ENCODE measurements around the gene EFHC2.
"Not testable (repeated sequence)": the region's sequence is repeated elsewhere in the genome, so short reads cannot be mapped to it uniquely, and the experiment has no call there.

DNA sequence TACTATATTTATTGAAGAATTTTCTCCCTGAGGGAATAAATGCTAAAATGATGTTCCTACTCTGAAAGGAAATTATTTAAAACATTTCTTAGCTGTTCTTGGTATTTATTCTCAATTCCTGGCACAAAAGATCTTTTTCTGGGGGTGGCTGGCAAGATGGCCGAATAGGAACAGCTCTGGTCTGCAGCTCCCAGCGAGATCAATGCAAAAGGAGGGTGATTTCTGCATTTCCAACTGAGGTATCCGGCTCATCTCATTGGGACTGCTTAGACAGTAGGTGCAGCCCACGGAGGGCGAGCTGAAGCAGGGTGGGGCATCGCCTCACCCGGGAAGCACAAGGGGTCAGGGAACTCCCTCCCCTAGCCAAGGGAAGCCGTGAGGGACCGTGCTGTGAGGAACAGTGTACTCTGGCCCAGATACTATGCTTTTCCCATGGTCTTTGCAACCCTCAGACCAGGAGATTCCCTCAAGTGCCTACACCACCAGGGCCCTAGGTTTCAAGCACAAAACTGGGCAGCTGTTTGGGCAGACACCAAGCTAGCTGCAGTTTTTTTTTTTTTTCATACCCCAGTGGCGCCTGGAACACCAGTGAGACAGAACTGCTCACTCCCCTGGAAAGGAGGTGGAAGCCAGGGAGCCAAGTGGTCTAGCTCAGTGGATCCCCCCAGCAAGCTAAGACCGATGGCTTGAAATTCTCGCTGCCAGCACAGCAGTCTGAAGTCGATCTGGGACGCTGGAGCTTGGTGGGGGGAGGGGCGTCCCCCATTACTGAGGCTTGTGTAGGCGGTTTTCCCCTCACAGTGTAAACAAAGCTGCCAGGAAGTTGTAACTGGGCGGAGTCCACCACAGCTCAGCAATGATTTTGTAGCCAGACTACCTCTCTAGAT lies 90.5 kb downstream of the EFHC2 start:
- TF ChIP-seq CTCF (conservative IDR thresholded peaks at IDR 0.05 in 1 of 2, IDR thresholded peaks at IDR 0.05 in 1 of 2; ENCODE audit: low read depth in 1 of 2, low read length in 2 of 2); EZH2 (IDR thresholded peaks at IDR 0.05; ENCODE audit: low read length, missing control alignments): not testable (repeated sequence)
